ENCODE data around the gene C12orf54.
"Not testable (repeated sequence)": the region's sequence is repeated elsewhere in the genome, so short reads cannot be mapped to it uniquely, and the experiment has no call there.

The C12orf54 gene

GRCh38 chr12:48510111-48510510 lies 27.8 kb downstream of the C12orf54 start:
- no peak for DNase-seq (ENCODE audit: low read depth in 2 of 2)

DNA sequence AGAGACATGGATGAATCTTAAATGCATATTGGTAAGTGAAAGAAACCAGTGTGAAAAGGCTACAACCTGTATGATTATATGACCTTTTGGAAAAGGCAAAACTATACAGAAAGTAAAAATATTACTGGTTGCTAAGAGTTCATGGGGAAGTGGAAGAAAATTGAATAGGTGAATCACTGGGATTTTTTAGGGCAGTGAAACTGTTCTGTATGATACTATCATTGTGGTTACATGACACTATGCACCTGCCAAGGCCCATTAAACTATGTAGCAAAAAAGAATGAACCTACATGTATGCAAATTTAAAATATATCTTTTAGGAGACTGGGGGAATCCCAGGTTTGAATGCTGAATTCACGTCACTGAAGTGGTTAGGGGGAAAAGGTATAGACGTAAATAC lies 30.6 kb downstream of the C12orf54 start:
- no peak for DNase-seq (ENCODE audit: low read depth in 2 of 2)

- no peak for DNase-seq (ENCODE audit: low read depth in 2 of 2)
Observed at GRCh38 chr12:48514728-48515127, 32.4 kb downstream of the C12orf54 start.

GRCh38 chr12:48520381-48520780 lies 38.1 kb downstream of the C12orf54 start:
- not testable (repeated sequence) for DNase-seq (ENCODE audit: low read depth in 2 of 2)

DNA sequence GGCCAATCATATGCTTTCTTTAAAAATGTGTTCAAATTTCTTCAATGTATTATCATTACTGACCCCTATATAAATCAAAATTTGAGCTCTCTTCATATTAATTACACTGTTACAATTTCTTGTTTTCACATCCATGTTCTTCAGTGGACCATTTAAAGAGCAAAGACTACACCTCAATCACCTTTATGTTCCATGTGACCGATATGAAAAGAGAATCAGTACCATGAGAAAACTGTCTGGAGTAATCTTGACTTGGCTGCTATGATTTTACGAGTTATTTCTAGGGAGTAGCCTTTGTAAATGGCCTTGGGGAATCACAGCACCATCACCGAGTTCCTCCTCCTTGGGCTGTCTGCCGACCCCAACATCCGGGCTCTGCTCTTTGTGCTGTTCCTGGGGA lies 43.0 kb downstream of the C12orf54 start, which contains the start of gene OR8S1:
Gene OR8S1 (plus strand): TSS at position 301 of the 400 bp plus-strand sequence. CDS start 0 bp downstream, at position 301.
- DNase-seq (ENCODE audit: low read depth in 2 of 2), result no peak

- DNase-seq (ENCODE audit: low read depth in 2 of 2), result no peak
Observed at GRCh38 chr12:48527891-48528670, 45.8 kb downstream of the C12orf54 start.

DNA sequence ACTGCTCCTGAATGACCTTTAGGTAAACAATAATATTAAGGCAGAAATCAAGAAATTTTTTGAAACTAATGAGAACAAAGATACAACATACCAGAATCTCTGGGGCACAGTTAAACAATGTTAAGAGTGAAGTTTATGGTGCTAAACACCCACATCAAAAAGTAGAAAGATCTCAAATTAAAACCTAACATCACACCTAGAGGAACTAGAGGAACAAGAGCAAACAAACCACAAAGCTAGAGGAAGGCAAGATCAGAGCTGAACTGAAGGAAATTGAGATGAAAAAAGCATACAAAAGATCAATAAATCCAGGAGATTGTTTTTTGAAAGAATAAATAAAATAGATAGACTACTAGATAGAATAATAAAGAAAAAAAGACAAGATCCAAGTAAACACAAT lies 50.3 kb downstream of the C12orf54 start:
- DNase-seq (ENCODE audit: low read depth in 2 of 2), result no peak

GRCh38 chr12:48536602-48537001 lies 54.3 kb downstream of the C12orf54 start:
- DNase-seq (ENCODE audit: low read depth in 2 of 2), result no peak

DNA sequence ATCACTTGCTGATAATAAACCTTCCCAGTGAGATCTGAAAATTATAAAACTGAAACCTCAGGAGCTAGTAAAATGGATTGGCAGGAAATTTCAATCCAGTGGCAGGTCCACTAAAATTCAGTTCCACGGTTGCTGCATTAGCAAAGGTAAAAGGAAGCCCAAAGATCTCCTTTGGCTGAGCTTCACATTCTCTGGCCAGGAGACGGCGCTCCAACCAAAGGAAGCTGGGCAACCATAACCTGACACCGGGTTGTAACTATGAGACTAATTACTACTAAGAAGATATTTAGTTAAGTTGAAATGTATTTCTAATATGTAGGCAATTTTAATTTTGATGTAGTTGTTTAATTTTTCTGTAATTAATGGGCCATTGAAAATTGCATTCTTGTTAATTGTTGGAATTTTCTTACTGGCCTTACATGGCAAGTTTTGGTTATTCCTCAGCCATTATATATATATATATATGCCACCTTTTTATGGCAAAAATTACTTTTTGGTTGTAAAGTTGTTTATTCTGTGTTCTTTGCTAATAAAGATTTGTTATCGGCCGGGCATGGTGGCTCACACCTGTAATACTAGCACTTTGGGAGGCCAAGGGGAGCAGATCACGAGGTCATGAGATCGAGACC lies 60.1 kb downstream of the C12orf54 start:
- DNase-seq (ENCODE audit: low read depth in 2 of 2), result peak; percentile 23 to 34

- no peak for DNase-seq (ENCODE audit: low read depth in 2 of 2)
Observed at GRCh38 chr12:48545833-48546469, 63.7 kb downstream of the C12orf54 start.

Measured in stimulated activated CD8-positive, alpha-beta memory T cell treated with anti-CD3 and anti-CD28 coated beads, Interleukin-2, amount 100 ng/mL, for 48 hours (primary cell).